ENCODE measurements around the gene FCF1. TPM values are rescaled to one million over a fixed set of nuclear protein-coding genes. Genes with fewer than 3 reads are reported as not detected.

Gene FCF1
- total RNA-seq, 2 experiments from 2014 or later = 87.7 to 112 TPM

GRCh38 chr14:74765721-74766120 lies 52.8 kb downstream of the FCF1 start:
- intact Hi-C loops (cut with DNase I, micrococcal nuclease) = loop anchor here (1.0 to 10.0 kb wide), 4 partner anchors 28 to 1711 kb away; partner anchors contain the start of genes FOS (in 1 of the 2) and RBM25 (in 1 of the 2)
- peaks cover 32% of the 10 kb centered on the region for H3K36me3 Mint-ChIP-seq (ENCODE audit: low read depth)
- DNase-seq = peak; percentile 17
- no peak for ATAC-seq
- H3K27me3 Mint-ChIP-seq = no peaks in the 10 kb centered on the region
- ChIA-PET CTCF (no interaction called here), POLR2A (no interaction called here)
- peaks cover 54% of the 10 kb centered on the region for H3K4me1 Mint-ChIP-seq
- H3K27ac Mint-ChIP-seq = peak overlapping the region; percentile 97
- H3K4me3 Mint-ChIP-seq = peak overlapping the region; percentile 96
- H3K9me3 Mint-ChIP-seq (ENCODE audit: low read depth) = no peaks in the 10 kb centered on the region

GRCh38 chr14:74771399-74771798 lies 58.5 kb downstream of the FCF1 start:
- ChIA-PET CTCF (interaction anchor here (0.6 to 1.8 kb wide), 7 partner anchors 8 to 78 kb away, joined by 3 to 4 read pairs (median 3); partner anchors contain the start of gene YLPM1), POLR2A (no interaction called here)
- ATAC-seq (no peak), DNase-seq (no peak)
- H3K36me3 Mint-ChIP-seq (ENCODE audit: low read depth) = peaks cover 26% of the 10 kb centered on the region
- peaks cover 48% of the 10 kb centered on the region for H3K4me1 Mint-ChIP-seq
- intact Hi-C loops (cut with DNase I, micrococcal nuclease) = no loop called here
- no peak overlapping the region for H3K4me3 Mint-ChIP-seq
- H3K9me3 Mint-ChIP-seq (ENCODE audit: low read depth) = no peaks in the 10 kb centered on the region
- no peaks in the 10 kb centered on the region for H3K27me3 Mint-ChIP-seq
- no peak overlapping the region for H3K27ac Mint-ChIP-seq

GRCh38 chr14:74784634-74785033 lies 71.7 kb downstream of the FCF1 start:
- intact Hi-C loops (cut with DNase I, micrococcal nuclease) = no loop called here
- H3K27ac Mint-ChIP-seq = peak overlapping the region; percentile 17
- no peaks in the 10 kb centered on the region for H3K9me3 Mint-ChIP-seq (ENCODE audit: low read depth)
- H3K4me1 Mint-ChIP-seq = peaks cover 26% of the 10 kb centered on the region
- no peak overlapping the region for H3K4me3 Mint-ChIP-seq
- ATAC-seq (peak; percentile 36), DNase-seq (no peak)
- POLR2A ChIA-PET = no interaction called here
- H3K27me3 Mint-ChIP-seq = no peaks in the 10 kb centered on the region
- CTCF ChIA-PET = interaction anchor here (0.6 to 1.2 kb wide), 6 partner anchors 8 to 360 kb away, joined by 3 to 6 read pairs (median 4); partner anchors contain the start of gene YLPM1
- peaks cover 47% of the 10 kb centered on the region for H3K36me3 Mint-ChIP-seq (ENCODE audit: low read depth)

- ChIA-PET POLR2A (no interaction called here), CTCF (interaction anchor here (0.6 to 1.2 kb wide), 10 partner anchors 8 to 359 kb away, joined by 3 to 6 read pairs (median 3); partner anchors contain the start of gene YLPM1)
- ATAC-seq = no peak
- Mint-ChIP-seq H3K36me3 (ENCODE audit: low read depth) (peaks cover 47% of the 10 kb centered on the region), H3K9me3 (ENCODE audit: low read depth) (no peaks in the 10 kb centered on the region), H3K4me3 (no peak overlapping the region), H3K27ac (peak overlapping the region; percentile 67), H3K4me1 (peaks cover 26% of the 10 kb centered on the region), H3K27me3 (no peaks in the 10 kb centered on the region)
- intact Hi-C loops (cut with DNase I, micrococcal nuclease) = no loop called here
- DNase-seq = no peak
These were observed 72.2 kb downstream of the FCF1 start for GRCh38 chr14:74785056-74785613.

- POLR2A ChIA-PET = no interaction called here
- Mint-ChIP-seq H3K36me3 (ENCODE audit: low read depth) (peaks cover 45% of the 10 kb centered on the region), H3K9me3 (ENCODE audit: low read depth) (peaks cover 3% of the 10 kb centered on the region), H3K4me1 (peaks cover 30% of the 10 kb centered on the region), H3K27ac (no peak overlapping the region), H3K4me3 (no peak overlapping the region), H3K27me3 (no peaks in the 10 kb centered on the region)
- intact Hi-C loops (cut with DNase I, micrococcal nuclease) = no loop called here
- CTCF ChIA-PET = interaction anchor here (0.6 kb wide), 1 partner anchor 11 kb away, joined by 3 read pairs; no protein-coding TSS in a partner anchor
- ATAC-seq (no peak), DNase-seq (no peak)
These were observed 73.9 kb downstream of the FCF1 start for GRCh38 chr14:74786796-74787315.

Other genes with a start within 250 kb of the FCF1 start
- 10 to 100 TPM; 27.3 to 56.9 TPM for gene NPC2, start 219.8 kb upstream of the FCF1 start, total RNA-seq
- 10 to 100 TPM; 29.5 to 35.9 TPM for gene ISCA2, start 219.4 kb upstream of the FCF1 start, total RNA-seq
- under 1 TPM; 0.04 to 0.37 TPM for gene LTBP2, start 100.9 kb upstream of the FCF1 start, total RNA-seq
- gene AREL1, start 64 bp upstream of the FCF1 start, total RNA-seq = 10 to 100 TPM; 31.3 to 35.6 TPM
- gene YLPM1, start 50.2 kb downstream of the FCF1 start, total RNA-seq = 10 to 100 TPM; 53.0 to 60.9 TPM
- under 1 TPM; 0.11 to 0.23 TPM for gene PROX2, start 163.0 kb downstream of the FCF1 start, total RNA-seq
- gene DLST, start 168.8 kb downstream of the FCF1 start, total RNA-seq = 100 to 1,000 TPM; 103 to 120 TPM
- 1 to 10 TPM; 5.6 to 6.0 TPM for gene RPS6KL1, start 210.1 kb downstream of the FCF1 start, total RNA-seq
- gene PGF, start 242.5 kb downstream of the FCF1 start, total RNA-seq = under 1 TPM in 1 of 2 experiments, not detected in 1; 0.09 TPM